ENCODE results near the gene IDS.

DNA sequence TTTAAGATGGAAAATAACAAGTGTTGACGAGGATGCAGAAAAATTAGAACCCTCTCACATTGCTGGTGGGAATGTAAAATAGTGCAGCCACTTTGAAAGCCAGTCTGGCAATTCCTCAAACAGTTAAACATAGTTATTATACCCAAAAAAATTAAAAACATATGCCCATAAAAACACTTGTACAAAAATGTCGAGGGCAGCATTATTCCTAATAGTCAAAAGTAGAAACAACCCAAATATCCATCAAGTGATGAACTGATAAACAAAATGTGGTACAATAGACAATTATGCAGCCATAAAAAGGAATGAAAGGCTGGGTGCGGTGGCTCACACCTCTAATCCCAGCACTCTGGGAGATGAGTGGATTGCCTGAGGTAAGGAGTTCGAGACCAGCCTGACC lies 6.3 kb downstream of the IDS start:
- TF ChIP-seq CTCF (IDR thresholded peaks at IDR 0.05; ENCODE audit: control extremely low read depth in 1 of 3, insufficient read depth in 1 of 3, low read depth in 1 of 3, low read length in 3 of 3) (no peak), POLR2A (IDR thresholded peaks at IDR 0.05; ENCODE audit: control extremely low read depth in 1 of 2, low read depth in 2 of 2, low read length in 2 of 2) (no peak), MAFK (IDR thresholded peaks at IDR 0.05; ENCODE audit: low read depth, low read length) (no peak)

All from H1 (cell line).